HT-29 (cell line): Measurements from ENCODE around the gene MUC3A. TPM values are rescaled to one million over a fixed set of nuclear protein-coding genes. Genes with fewer than 3 reads are reported as not detected.
A peak's percentile ranks its signal among the peaks of the same experiment; 100 is the strongest.

Experiments used
- DNase-seq: peaks from one replicate; pipeline ENCODE4 v3.0.0-alpha.2; 2015; ENCODE audit warnings: low spot score
- small RNA-seq: library from RNA; depleted of rRNA; stranded (forward); fragments of <200 nt; gene quantifications from one replicate; pipeline ENCODE3, GENCODE V24; 2014
- total RNA-seq: library from RNA; depleted of rRNA; stranded (reverse); fragments of >200 nt; shearing (Covaris generic); gene quantifications from 2 replicates; pipeline ENCODE4 v1.2.3, GENCODE V29; 2014; rRNA removed

The MUC3A gene
- total RNA-seq, 1 experiment from 2014 or later: 7.3 TPM

- DNase-seq: peak; percentile 94
Measured at GRCh38 chr7:101017064-101017777, 67.9 kb downstream of the MUC3A start.

Small RNA genes within 50 kb of the gene (small RNA-seq; reads per million reads assigned to genes)
- gene RN7SL549P (not detected), gene RPS29P15 (not detected)

Other genes starting within 250 kb of the MUC3A start
- 222 and 231 TPM in 2 replicates for gene POP7, start 243.4 kb upstream of the MUC3A start, total RNA-seq
- not detected in 2 replicates for gene EPO, start 229.1 kb upstream of the MUC3A start, total RNA-seq
- not detected in 2 replicates for gene ZAN, start 215.9 kb upstream of the MUC3A start, total RNA-seq
- gene EPHB4, start 122.0 kb upstream of the MUC3A start, total RNA-seq: 230 and 236 TPM in 2 replicates
- 68.7 and 85.6 TPM in 2 replicates for gene SLC12A9, start 96.8 kb upstream of the MUC3A start, total RNA-seq
- gene TRIP6, start 82.1 kb upstream of the MUC3A start, total RNA-seq: 20.0 and 23.5 TPM in 2 replicates
- 211 and 222 TPM in 2 replicates for gene SRRT, start 74.4 kb upstream of the MUC3A start, total RNA-seq
- gene UFSP1, start 59.8 kb upstream of the MUC3A start, total RNA-seq: 30.4 and 31.0 TPM in 2 replicates
- 0.13 and 1.1 TPM in 2 replicates for gene ACHE, start 53.6 kb upstream of the MUC3A start, total RNA-seq
- 19.2 and 29.8 TPM in 2 replicates for gene MUC12, start 20.0 kb downstream of the MUC3A start, total RNA-seq
- gene MUC17, start 70.5 kb downstream of the MUC3A start, total RNA-seq: 0.23 and 0.44 TPM in 2 replicates
- gene TRIM56, start 135.9 kb downstream of the MUC3A start, total RNA-seq: 32.3 and 52.2 TPM in 2 replicates
- gene SERPINE1, start 177.6 kb downstream of the MUC3A start, total RNA-seq: 4.6 and 5.0 TPM in 2 replicates
- gene AP1S1, start 204.9 kb downstream of the MUC3A start, total RNA-seq: 272 and 277 TPM in 2 replicates
- 0.39 and 0.48 TPM in 2 replicates for gene VGF, start 216.0 kb downstream of the MUC3A start, total RNA-seq
- 0.13 TPM in 2 replicates for gene NAT16, start 230.8 kb downstream of the MUC3A start, total RNA-seq